OCI-LY1 (cell line): ENCODE data around the gene SH3RF3.

Experiments used
- EZH2 ChIP-seq: fragments of 200-600 bp; sonication (generic), shearing (Covaris generic); IDR thresholded peaks from 2 replicates; pipeline ENCODE4 v1.8.0; 2017; ENCODE audit warnings: borderline replicate concordance, mixed run types, mild to moderate bottlenecking, antibody characterized with exemption, low read length, moderate library complexity, mixed read lengths
- TF ChIP-seq, protein P1 (sequence below): fragments of 200-600 bp; sonication (generic), shearing (Covaris generic); IDR thresholded peaks from 2 replicates; pipeline ENCODE4 v1.5.1; 2017; ENCODE audit warnings: mild to moderate bottlenecking, antibody characterized with exemption, low read length, moderate library complexity, mixed read lengths

DNA sequence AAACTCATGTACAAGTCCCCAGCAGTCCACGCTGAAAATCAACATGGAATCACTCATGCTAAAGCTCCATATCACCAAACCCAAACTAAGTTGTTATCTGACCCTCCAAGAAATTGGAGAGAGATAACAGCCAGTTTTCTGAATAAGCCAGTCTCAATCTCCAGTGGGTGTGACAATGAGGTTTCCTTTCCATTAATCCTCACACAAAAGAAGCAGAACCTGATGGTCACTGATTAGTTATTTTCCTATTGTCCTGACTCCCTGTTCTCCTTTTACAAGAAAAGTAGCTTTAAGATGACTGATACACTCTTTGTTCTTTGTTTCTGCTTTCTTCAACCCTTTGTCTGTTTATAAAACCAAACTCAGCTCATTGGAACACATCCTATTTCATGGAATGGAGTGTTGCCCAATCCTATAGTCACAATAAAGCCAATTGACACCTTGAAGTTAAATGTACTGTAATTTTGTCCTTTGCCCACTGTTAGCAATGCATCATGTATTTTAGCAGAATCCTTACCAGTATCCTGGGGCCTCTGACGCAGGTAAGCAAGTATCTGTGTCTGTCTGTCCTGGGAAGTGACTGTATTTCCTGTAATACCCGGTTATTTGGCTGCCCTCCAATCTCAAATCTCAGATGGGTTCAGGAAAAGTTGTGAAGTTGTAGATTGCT is 30.6 kb upstream of the SH3RF3 start:
- TF ChIP-seq, protein P1, sequence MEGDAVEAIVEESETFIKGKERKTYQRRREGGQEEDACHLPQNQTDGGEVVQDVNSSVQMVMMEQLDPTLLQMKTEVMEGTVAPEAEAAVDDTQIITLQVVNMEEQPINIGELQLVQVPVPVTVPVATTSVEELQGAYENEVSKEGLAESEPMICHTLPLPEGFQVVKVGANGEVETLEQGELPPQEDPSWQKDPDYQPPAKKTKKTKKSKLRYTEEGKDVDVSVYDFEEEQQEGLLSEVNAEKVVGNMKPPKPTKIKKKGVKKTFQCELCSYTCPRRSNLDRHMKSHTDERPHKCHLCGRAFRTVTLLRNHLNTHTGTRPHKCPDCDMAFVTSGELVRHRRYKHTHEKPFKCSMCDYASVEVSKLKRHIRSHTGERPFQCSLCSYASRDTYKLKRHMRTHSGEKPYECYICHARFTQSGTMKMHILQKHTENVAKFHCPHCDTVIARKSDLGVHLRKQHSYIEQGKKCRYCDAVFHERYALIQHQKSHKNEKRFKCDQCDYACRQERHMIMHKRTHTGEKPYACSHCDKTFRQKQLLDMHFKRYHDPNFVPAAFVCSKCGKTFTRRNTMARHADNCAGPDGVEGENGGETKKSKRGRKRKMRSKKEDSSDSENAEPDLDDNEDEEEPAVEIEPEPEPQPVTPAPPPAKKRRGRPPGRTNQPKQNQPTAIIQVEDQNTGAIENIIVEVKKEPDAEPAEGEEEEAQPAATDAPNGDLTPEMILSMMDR, result no peak
- TF ChIP-seq EZH2, result no peak
